Measurements from ENCODE around the gene BAD.

- no peak for TF ChIP-seq CTCF (conservative IDR thresholded peaks at IDR 0.05; ENCODE audit: low read depth, low read length)
- no peak for TF ChIP-seq EZH2phosphoT487 (IDR thresholded peaks at IDR 0.05; ENCODE audit: borderline replicate concordance, low read length)
- TF ChIP-seq EZH2 (IDR thresholded peaks at IDR 0.05; ENCODE audit: low read length, unreplicated experiment): no peak
Observed at GRCh38 chr11:64245401-64245796, 39.1 kb downstream of the BAD start.

Data from PC-3 (cell line).